Activated CD4-positive, alpha-beta T cell treated with anti-CD3 and anti-CD28 coated beads, Interleukin-2, amount 50 U/mL, for 4 hours (primary cell): ENCODE results near the gene CDC42EP3.
A peak's percentile ranks its signal among the peaks of the same experiment; 100 is the strongest.

Experiments
- DNase-seq, 2 experiments: peaks; one replicate each; pipeline ENCODE4 v3.0.0-alpha.2; 2020

The CDC42EP3 gene, protein sequence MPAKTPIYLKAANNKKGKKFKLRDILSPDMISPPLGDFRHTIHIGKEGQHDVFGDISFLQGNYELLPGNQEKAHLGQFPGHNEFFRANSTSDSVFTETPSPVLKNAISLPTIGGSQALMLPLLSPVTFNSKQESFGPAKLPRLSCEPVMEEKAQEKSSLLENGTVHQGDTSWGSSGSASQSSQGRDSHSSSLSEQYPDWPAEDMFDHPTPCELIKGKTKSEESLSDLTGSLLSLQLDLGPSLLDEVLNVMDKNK

DNA sequence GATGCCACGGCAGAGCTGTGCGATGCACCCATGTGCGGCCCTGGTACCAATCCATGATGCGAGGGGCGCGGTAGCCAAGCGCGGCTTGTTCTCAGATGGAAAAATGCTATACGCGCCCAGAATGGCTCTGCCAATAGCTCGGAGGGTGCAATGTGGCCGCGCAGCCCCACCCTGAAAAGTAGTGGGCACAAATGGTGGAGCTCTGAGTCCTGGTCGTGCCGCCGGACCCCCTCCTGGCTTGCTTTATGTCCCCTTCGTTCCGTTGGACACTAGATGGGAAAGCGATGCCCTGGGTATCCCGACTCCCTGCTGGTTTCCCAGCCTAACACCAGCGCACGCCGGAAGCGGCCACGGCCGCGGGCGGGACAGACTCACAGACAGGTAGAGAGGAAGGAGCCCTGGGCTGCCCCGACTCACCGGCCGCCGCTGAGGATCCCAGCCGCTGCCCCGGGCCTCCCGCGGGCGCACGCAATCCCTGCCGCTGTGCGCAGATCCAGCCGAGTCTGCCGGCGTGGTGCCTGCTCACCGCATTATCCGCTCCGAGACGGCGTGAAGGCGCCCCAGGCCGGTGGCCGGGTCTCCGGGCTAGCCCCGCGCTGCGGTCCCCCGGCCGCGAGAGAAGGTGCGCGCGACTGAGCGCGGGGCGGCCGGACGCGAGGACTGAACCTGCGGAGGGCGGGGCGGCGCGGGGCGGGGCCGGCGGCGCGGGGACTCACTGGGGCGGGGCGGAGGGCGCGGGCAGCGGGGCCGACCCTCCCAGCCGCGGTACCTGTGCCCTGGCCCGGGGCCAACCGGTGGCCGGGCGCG, at the start of gene CDC42EP3:
CDC42EP3 (minus strand) TSS at position 634 of the 807 bp plus-strand sequence. CDS start 25,055 bp downstream, outside the sequence.
- peak; percentile 50 to 57 for DNase-seq

DNA sequence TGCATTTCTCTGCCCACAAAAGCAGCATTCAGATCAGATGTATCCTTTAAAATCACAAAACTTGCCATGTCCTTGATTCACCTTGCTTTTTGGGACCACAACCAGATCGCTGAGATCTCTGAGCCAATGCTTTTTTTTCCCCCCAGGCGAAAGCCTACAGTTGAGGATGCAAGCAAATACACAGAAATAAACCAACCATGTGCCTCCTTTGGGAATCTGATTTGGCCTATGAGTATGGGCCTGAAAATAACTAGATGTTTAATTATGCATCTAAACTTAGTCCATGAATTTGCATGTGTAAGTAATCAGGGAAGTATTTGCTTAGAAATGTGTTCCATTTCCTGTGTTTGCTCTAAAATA, 49.7 kb upstream of the CDC42EP3 start:
- DNase-seq: no peak

DNA sequence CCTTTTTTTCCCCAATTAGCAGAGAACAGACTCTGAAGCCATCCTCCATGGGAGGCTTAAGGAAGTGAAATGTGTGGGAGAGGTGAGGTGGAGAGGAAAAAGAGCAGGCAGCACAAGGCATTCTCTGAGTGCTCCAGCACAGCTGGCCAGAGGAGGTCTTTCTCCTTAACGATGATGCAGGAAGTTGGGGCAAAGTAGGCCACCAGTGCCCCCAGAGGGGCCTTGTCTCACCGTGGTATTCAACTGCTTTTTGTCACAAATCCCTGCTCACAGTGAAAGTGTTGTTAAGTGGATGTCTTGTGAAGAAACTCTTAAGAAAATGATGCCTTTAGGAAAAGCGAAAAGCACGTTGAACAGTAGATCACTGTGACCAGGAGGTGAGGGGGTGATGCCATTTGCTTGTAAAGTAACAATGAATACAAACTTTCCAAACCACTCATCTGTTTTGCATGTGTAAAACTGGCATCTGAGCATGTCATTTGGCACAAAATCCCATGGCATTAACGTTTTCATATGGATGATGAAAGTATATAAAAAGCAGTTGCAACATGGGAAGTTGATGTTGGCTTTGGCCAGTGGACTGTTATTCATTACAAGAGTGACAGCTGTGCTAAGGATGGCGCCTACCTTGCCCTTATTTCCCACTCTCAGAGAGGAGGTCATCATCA, 49.2 kb upstream of the CDC42EP3 start:
- DNase-seq: no peak

DNA sequence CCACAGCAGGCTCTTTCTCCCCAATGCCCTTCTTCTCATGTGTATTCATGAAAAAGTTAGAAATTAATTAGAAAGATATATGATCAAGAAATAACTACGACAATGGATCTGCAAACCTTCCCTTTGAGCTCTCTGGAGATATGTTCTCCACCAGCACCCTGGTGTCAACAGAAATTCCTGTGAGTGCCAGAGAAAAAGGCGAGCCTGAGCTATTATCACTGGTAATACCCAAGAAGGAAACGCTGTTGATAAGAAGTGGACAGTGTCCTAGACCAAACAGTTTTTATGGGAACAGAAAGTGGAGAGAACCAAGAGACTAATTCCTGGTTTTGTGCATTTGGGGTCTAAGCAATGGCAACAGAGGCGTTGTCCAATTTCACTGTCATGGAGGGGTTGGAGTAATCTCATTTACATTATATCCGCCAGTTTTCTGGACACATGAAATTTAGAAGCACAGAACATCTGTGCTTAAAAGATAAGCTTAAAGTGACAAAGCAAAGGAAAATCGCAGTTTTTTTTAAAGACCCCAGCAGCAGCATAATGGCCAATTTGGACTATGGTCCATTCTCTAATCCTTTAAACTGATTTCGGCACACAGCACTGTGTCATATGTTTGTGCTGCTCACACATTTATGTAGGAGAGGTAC, 47.2 kb upstream of the CDC42EP3 start:
- DNase-seq: no peak

DNA sequence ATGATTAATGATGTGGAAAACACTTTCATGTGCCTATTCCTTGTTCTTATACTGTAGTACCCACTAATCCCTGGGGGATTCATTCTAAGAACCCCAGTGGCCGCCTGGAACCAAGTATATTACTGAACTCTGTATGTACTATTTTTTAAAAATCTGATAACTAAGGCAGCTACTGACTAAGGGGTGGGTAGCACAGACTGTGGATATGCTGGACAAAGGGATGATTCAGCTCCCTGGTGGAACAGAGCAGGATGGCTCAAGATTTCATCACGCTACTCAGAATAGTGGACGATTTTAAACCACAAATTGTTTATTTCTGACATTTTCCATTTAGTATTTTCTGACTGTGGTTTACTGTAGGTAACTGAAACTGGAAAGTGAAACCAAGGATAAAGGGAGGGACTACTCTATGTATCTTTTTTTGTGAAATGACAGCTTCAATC, 41.8 kb upstream of the CDC42EP3 start:
- no peak for DNase-seq

DNA sequence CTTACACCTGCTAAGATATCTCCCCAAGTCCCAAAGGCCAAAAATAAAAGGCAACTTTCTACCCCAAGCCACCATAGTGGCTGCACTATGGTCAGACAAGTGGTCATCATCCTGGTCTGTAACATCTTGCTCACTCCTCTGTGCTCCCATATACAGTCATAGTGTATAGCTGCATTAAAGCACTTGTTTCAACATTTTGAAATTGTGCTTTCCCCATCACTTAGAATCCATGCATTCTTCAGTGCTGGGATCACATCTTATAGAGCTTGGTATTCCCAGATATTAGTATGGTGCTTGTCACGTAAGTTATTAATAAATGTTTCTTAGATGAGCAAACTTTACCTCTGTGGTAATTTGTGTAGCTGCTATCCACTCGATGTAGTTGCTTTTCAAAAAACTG, 40.4 kb upstream of the CDC42EP3 start:
- no peak for DNase-seq

DNA sequence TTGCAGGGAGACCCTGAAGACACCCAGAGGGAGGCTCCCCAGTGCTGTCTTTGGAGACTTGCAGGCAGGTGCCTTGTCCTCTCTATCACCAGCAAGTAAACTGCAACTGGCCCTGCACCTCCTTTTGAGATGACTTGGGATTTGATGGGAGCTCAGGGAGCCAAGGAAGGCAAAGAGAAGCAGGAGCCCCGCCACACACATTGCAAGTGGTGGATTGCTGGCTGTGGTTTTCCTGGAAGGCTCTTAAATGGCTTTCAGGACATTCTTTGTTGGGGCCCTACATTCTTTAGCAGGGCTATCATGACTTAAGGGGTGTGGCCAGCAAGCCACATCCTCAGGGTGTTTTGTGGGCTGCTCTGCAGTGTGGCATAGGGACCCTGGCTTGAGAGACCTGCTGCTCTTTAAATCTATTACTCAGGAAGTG, 39.9 kb upstream of the CDC42EP3 start:
- no peak for DNase-seq

DNA sequence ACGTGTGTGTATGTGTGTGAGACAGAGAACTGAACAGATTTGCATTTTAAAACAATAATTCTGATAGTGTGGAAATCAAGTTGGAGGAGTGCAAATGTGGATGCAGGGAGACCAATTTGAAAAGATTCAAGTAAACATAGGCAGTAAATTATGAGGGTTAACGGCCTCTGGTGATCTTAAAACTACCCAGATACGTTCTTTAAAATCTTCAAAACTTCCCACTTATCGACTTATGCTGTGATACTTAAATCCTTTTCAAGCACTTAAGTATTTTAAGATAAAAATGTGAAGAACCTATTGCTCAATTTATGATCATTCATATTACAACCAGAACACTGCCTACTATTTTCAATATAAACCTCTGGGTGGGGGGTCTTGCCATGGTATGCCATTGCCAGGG, 37.7 kb upstream of the CDC42EP3 start:
- no peak for DNase-seq

DNA sequence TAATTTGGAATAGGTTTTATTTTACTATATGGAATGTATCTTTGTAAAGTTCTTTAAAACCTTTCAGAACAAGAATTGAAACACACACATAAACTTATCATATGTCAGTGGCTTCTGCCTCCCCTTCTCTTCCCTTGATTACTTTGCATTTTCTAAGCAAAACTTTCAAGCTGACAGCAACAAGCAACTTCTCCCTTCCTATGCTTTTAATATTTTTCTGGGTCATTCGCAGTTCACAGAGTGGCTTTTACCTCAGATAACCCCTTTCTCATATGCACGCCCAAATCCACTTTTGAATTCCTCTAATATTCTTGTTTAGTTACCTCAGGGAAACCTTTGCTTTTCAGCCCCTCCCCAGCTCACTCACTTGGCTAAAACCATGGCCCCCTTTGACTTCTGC, 36.7 kb upstream of the CDC42EP3 start:
- DNase-seq: no peak

DNA sequence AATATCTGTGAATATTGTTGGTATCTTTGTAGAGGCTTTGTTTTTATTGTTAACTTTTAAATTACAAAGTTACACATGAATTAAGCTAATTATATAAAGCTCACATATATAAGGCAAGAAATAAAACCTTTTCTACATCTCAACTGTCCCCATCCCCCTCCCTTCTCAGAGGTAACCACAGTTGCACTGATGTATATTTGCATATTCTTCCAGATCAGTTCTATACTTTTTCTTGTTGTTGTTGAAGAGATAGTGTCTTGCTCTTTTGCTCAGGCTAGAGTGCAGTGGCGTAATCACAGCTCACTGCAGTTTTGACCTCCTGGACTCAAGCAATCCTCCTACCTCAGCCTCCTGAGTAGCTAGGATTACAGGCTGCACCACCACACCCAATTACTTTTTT, 36.0 kb upstream of the CDC42EP3 start:
- DNase-seq: no peak

DNA sequence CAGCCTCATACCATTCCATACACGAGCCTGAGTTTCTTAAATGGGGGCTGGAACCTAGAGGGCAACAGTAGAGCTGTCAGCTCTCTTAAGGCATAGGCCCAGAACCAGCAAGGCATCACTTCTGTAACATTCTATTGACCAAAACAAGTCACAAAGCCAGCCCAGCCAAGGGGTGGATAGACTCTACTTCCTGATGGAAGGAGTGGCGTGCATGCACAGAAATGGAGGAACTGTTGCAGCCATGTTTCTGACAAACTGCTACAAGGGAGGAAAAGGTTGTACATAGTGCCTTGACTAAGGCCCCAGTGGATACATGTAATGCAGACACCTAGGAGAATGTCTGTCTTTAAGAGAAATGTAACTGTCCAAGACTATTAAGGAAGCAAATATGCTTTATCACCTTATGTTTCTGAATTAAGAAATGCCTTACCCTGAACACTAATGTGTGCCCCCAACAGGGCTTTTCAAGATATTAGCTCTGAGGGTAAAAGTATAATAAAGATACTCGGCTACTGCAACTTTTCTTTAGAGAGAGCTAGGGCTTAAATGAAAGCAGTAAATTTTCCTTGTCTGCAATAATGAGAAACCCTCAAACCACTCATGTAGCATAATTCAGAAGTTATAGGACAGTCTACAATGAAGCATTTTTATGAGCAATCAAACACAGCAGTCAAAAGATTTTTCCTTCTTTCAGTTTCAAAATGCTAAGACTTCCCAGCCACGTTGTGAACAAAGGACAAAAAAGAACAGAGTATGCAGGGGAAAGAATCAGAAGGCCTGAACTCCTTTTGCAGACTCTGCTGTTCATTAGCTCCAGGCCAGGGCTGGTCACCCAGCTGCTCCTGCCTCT, 35.1 kb upstream of the CDC42EP3 start:
- DNase-seq: no peak

DNA sequence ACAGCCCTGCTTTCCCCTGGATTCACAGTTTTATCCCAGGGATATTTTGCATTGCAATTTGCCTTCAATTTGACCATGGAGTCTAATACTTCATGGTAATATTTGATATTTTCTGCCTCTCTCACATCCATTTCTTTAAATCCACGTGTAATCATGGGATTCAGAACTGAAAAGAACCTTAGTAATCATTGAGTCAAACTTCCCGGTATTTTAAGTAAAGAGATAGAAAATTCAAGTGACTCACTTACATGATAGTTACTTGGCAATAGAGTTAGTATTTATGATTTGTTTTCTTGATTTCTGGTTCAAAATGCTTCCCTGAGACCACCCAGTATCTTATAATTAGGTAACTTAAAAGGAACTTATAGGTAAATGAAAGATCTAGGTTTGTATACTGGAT, 33.7 kb upstream of the CDC42EP3 start:
- DNase-seq: no peak

DNA sequence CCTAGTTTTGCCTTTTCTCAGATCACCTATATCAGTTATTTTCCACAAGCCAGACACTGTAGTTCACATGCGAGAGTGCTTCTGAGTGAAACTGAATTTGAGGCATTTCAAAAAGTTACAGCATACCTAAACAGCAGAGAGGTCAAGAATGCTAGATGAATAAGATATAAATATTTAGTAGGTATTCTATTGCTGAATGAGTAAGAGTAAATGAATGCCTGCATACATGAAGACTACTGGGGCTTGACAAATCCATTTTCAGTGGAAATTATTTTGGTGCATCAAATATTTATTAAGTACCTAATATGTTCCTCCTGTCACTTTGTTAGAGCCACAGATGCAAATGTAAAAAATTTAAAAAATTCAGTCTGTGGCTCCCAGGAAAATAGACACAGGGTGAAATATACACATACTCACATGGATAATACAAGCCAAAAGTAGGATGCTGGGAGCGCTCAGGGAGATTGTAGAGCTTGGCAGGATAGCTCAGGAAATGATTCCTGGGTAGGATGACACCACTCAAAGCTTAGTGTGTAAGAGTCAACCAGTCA, 27.6 kb upstream of the CDC42EP3 start:
- no peak for DNase-seq

DNA sequence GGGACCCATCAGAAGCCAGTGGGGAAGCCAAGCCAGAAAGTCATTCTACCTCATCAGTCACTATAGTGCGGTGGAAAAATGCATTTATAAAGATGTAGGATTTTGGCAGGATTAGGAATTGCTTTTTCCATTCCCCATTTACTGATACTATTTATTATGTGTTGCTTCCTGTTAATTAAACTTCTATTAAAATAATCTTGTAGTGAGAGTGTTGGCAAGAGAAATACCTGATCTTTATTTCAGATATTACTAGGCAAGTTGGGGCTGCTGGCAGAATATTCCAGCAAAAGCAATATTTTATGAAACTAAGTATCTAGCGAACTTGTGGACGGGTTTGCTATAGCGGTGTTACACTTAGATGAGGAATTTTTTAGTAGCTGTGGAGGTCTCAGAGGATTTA, 23.9 kb upstream of the CDC42EP3 start:
- DNase-seq: no peak

DNA sequence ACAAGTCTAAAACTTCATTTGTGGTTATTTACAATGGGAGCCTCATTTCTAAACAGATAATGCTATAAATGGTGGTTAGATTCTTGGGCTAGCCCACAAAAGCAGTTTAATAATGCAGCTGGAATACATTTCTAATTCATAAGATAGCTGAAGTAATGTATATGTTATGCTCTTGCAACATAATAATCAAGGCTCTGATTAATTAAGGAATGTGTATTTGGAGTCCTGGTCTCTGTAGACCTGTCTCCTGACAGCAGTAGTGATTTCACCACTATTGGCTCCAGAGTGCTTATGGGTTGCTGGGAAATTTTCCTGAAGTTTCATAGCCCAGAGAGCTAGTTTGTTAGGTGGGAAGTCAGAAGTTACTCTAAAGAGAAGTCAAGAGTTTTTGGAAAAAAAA, 21.3 kb upstream of the CDC42EP3 start:
- DNase-seq: no peak

DNA sequence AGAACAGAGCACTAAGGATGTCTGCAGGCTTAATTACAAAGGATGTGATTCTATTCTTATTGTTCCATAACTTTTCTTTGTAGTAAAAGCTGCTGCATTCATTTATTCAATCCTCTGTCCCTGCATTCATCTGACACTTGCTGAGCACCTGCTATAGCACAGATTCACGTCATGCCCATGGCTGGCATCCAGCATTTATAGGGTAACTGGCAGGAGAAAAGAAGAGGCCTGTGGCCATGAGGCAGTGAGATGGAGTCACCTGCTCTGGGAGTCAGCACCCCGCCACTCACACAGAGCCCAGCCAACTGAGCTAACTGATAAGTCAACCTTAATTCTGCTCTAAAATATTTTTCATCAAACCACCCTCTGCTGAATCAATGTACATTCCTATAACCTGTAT, 18.3 kb upstream of the CDC42EP3 start:
- DNase-seq: no peak

DNA sequence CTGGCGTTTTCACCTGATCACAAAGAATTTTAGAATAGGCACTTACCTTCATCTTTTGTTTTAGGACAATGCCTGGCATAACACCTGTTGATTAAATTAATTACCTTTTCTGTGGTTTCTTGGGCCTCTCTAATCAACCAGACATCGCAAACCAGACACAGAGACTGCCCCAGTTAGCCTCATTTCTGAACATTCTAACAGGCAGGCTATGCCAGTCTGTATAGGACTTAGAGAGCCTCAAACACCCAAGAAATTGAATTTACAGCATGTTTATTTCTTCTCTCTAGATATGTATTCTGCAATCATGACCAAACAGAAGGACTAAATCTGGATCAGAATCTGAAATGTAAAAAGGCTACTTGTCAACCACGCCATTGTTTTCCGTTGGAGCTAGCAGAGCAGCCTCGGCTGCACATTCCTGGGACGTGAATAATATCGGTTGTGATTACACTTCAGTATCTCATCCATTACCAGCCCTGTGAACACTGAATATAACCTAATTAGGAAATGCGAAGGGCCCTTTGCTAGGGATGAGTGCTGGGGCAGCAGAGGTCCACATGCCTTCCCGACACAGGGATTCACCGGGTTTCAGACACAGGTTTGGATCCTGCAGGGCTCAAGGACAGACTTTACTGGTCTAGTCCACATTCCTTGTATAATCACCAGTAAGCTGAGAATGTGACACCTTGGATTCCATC, 17.5 kb upstream of the CDC42EP3 start:
- DNase-seq: no peak

DNA sequence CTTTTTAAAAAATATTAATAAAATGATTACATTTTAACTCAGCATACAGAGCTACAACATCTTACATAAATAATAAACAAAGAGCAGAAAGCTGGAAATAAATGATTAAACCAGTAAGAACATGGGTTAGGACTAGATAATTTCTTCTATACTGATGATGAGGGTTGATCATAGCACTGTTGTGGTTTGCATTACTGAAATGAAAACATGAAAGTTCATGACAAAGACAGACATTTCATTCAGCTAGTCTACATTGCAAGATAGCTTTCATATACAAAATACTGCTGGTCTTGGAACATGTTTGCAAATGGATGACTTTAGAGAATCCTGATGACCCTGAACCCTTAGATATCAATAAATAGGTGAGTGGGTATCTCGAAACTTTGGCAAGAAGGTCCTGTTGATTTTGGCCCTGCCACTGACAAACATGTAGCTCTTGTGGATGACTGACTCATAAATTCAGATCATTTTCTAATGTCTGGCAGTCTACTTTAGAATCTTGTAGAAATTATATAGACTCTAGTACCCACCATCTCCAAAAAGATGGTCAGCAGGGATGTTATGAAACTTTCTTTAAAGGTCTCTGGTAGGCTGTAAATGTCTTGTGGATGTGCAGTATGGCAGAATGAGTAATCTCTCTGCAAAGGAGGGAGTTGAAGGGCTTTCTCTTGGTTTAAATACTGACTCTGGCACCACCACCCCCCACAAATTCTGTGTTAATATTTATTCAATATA, 15.5 kb upstream of the CDC42EP3 start:
- DNase-seq: no peak

DNA sequence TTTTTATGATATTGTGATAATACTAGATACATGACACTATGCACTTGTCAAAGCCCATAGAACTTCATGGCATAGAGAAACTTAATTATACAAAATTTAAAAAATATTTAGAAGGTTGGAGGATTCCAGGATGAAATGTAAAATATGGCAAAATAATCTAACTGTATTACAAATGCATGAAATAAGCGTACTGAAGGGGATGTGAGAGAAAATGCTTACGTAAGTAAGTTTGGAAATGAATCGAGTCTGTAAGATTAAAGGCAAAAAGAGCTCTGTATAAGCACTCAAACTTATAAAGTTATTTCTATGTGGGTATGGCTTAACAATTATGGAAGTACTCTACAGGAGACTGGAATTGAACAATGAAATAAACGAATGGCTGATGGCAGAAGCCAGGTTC, 13.4 kb upstream of the CDC42EP3 start:
- no peak for DNase-seq

DNA sequence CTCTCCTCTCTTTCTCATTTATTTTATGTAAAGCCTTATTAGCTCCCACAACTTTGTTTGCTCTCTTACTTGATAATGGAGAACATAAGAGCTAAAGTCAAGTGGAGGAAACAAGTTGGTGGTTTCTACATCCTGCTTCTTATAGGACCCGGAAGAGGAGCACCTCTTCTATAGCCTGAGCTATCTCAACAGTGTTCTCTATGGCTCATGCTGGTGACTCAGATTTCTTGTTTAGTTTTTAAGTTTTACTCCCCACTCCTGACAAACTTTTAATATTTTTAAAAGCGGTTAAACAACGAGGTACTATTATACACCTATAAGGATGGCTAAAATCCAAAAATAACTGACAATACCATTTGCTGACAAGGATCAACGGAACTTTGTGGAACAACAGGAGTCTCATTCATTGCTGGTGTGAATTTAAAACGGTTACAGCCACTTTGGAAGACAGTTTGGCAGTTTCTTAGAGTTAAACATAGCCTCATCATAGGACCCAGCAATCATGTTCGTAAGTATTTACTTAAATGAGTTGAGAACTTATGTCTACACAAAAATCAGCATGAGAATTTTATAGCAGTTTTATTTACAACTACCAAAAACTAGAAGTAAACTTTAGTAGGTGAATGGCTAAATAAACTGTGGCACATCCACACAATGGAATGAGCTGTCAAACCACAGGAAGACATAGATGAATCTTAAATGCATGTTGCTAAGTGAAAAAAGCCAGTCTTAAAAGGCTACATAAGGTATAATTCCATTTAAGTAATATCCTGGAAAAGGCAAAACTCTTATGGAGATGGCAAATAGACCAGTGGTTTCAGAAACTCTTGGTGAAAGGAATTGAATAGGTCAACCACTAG, 12.7 kb upstream of the CDC42EP3 start:
- DNase-seq: no peak
